ENCODE measurements around the gene ZBTB16.

DNA sequence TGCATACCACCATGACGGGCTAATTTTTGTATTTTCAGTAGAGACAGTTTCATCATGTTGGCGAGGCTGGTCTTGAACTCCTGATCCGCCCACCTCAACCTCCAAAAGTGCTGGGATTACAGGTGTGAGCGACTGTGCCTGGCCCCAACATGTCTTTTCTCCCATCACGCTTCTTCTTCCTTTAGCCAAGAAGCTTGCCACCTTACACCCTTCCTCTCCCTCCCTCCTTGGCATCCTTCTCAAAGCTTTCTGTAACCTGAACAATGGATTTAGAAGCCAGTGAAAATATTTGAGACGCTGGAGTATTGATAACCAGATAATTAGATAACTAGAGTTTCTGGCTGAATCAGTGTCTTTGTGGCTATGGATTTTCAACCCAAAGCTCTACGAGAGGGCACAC is 225.4 kb downstream of the ZBTB16 start:
- TF ChIP-seq, protein P1, sequence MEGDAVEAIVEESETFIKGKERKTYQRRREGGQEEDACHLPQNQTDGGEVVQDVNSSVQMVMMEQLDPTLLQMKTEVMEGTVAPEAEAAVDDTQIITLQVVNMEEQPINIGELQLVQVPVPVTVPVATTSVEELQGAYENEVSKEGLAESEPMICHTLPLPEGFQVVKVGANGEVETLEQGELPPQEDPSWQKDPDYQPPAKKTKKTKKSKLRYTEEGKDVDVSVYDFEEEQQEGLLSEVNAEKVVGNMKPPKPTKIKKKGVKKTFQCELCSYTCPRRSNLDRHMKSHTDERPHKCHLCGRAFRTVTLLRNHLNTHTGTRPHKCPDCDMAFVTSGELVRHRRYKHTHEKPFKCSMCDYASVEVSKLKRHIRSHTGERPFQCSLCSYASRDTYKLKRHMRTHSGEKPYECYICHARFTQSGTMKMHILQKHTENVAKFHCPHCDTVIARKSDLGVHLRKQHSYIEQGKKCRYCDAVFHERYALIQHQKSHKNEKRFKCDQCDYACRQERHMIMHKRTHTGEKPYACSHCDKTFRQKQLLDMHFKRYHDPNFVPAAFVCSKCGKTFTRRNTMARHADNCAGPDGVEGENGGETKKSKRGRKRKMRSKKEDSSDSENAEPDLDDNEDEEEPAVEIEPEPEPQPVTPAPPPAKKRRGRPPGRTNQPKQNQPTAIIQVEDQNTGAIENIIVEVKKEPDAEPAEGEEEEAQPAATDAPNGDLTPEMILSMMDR (IDR thresholded peaks at IDR 0.05; ENCODE audit: insufficient read depth, low read length) = no peak
- no peak for TF ChIP-seq POLR2AphosphoS5 (IDR thresholded peaks at IDR 0.05; ENCODE audit: low read depth)
- TF ChIP-seq, protein P2, sequence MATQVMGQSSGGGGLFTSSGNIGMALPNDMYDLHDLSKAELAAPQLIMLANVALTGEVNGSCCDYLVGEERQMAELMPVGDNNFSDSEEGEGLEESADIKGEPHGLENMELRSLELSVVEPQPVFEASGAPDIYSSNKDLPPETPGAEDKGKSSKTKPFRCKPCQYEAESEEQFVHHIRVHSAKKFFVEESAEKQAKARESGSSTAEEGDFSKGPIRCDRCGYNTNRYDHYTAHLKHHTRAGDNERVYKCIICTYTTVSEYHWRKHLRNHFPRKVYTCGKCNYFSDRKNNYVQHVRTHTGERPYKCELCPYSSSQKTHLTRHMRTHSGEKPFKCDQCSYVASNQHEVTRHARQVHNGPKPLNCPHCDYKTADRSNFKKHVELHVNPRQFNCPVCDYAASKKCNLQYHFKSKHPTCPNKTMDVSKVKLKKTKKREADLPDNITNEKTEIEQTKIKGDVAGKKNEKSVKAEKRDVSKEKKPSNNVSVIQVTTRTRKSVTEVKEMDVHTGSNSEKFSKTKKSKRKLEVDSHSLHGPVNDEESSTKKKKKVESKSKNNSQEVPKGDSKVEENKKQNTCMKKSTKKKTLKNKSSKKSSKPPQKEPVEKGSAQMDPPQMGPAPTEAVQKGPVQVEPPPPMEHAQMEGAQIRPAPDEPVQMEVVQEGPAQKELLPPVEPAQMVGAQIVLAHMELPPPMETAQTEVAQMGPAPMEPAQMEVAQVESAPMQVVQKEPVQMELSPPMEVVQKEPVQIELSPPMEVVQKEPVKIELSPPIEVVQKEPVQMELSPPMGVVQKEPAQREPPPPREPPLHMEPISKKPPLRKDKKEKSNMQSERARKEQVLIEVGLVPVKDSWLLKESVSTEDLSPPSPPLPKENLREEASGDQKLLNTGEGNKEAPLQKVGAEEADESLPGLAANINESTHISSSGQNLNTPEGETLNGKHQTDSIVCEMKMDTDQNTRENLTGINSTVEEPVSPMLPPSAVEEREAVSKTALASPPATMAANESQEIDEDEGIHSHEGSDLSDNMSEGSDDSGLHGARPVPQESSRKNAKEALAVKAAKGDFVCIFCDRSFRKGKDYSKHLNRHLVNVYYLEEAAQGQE (IDR thresholded peaks at IDR 0.05; ENCODE audit: insufficient replicate concordance, low read depth) = no peak
- no peak for TF ChIP-seq SPI1 (IDR thresholded peaks at IDR 0.05; ENCODE audit: borderline replicate concordance, low read depth)
- TF ChIP-seq GABPA (IDR thresholded peaks at IDR 0.05; ENCODE audit: low read depth) = no peak

All from HL-60 (cell line).